ENCODE data around the gene DNAJB13.

The DNAJB13 gene

GRCh38 chr11:73972187-73972586, 21.4 kb downstream of the DNAJB13 start:
- H3K27ac ChIP-seq: no peak overlapping the region
- TF ChIP-seq CTCF (IDR thresholded peaks at IDR 0.05): no peak
- TF ChIP-seq ZFX (IDR thresholded peaks at IDR 0.05; ENCODE audit: borderline replicate concordance): no peak

GRCh38 chr11:73972620-73973449, 22.0 kb downstream of the DNAJB13 start:
- H3K27ac ChIP-seq: no peak overlapping the region
- TF ChIP-seq ZFX (IDR thresholded peaks at IDR 0.05; ENCODE audit: borderline replicate concordance) (no peak), CTCF (IDR thresholded peaks at IDR 0.05) (no peak)

- H3K27ac ChIP-seq: no peak overlapping the region
- TF ChIP-seq CTCF (IDR thresholded peaks at IDR 0.05): no peak
- no peak for TF ChIP-seq ZFX (IDR thresholded peaks at IDR 0.05; ENCODE audit: borderline replicate concordance)
Observed at GRCh38 chr11:73974604-73975478, 24.0 kb downstream of the DNAJB13 start.

- no peak for TF ChIP-seq CTCF (IDR thresholded peaks at IDR 0.05)
- TF ChIP-seq ZFX (IDR thresholded peaks at IDR 0.05; ENCODE audit: borderline replicate concordance): no peak
- no peak overlapping the region for H3K27ac ChIP-seq
Observed at GRCh38 chr11:73975479-73975757, 24.6 kb downstream of the DNAJB13 start.

- no peak overlapping the region for H3K27ac ChIP-seq
Observed at GRCh38 chr11:73976451-73977151, 25.8 kb downstream of the DNAJB13 start.

GRCh38 chr11:73977856-73978519, 27.2 kb downstream of the DNAJB13 start:
- TF ChIP-seq ZFX (IDR thresholded peaks at IDR 0.05; ENCODE audit: borderline replicate concordance) (no peak), CTCF (IDR thresholded peaks at IDR 0.05) (no peak)
- H3K27ac ChIP-seq: no peak overlapping the region

More at GRCh38 chr11:73976451-73977151, 25.8 kb downstream of the DNAJB13 start:
- TF ChIP-seq ZFX (IDR thresholded peaks at IDR 0.05; ENCODE audit: borderline replicate concordance): no peak
- no peak for TF ChIP-seq CTCF (IDR thresholded peaks at IDR 0.05)
